ENCODE measurements around the gene GTF3C4.

GTF3C4 gene

DNA sequence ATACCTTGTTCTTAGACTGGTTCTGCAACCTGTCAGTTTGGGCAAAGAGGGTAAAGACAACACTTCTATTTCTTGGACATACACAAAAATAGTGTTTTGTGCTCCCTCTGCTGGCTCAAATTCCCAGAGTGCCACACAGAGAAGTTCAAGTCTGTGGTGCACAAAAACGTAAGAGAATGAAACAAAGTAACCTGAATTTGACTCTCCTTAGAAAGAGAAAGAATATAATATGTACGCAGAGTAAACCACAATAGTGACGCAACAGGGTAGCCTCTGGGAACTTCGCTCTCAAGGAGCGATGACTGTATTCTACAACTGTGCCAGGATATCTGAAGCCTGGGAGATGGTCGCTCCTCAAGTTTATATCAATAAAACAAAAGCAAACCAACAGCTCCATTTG lies 19.0 kb upstream of the GTF3C4 start:
- Histone ChIP-seq H3K9ac (ENCODE audit: insufficient read length) (no peak overlapping the region), H3K36me3 (ENCODE audit: insufficient read depth, low read length) (peaks cover 76% of the 10 kb centered on the region), H3K9me3 (ENCODE audit: low read depth, low read length) (no peaks in the 10 kb centered on the region), H3K27ac (no peak overlapping the region), H3K4me3 (no peak overlapping the region)
- DNase-seq (ENCODE audit: low read depth, low spot score) = no peak
- TF ChIP-seq EZH2 (IDR thresholded peaks at IDR 0.05) = no peak
- no peak for TF ChIP-seq FOXP2 (optimal IDR thresholded peaks at IDR 0.05; ENCODE audit: control extremely low read depth, extremely low read length, insufficient read depth)
- no peak for TF ChIP-seq POLR2AphosphoS5 (IDR thresholded peaks at IDR 0.05; ENCODE audit: borderline replicate concordance, low read depth, low read length)

DNA sequence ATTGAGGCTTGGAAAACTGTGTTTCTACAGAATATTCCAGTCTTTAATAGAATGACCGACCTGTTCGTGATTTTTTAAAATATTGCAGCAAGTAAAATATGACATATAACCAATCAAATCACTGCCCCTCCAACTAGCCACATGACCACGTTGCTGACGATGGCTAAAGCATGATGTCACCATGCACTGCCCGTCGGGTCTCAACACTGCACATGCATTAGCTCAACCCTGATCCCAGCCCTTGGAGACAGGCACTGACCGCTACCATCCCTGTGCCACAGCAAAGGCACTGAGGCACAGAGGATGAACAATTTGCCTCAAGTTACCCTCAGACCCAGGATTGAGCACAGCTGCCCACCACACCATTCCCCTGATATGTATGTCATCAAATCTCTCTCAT lies 14.0 kb upstream of the GTF3C4 start:
- no peak overlapping the region for H3K27ac ChIP-seq
- TF ChIP-seq EZH2 (IDR thresholded peaks at IDR 0.05) (no peak), FOXP2 (optimal IDR thresholded peaks at IDR 0.05; ENCODE audit: control extremely low read depth, extremely low read length, insufficient read depth) (no peak), POLR2AphosphoS5 (IDR thresholded peaks at IDR 0.05; ENCODE audit: borderline replicate concordance, low read depth, low read length) (no peak)
- no peaks in the 10 kb centered on the region for H3K9me3 ChIP-seq (ENCODE audit: low read depth, low read length)
- DNase-seq (ENCODE audit: low read depth, low spot score) = no peak
- H3K9ac ChIP-seq (ENCODE audit: insufficient read length) = no peak overlapping the region
- no peak overlapping the region for H3K4me3 ChIP-seq
- peaks cover 75% of the 10 kb centered on the region for H3K36me3 ChIP-seq (ENCODE audit: insufficient read depth, low read length)

GRCh38 chr9:132662152-132662945 lies 7.9 kb upstream of the GTF3C4 start:
- no peak for DNase-seq (ENCODE audit: low read depth, low spot score)

DNA sequence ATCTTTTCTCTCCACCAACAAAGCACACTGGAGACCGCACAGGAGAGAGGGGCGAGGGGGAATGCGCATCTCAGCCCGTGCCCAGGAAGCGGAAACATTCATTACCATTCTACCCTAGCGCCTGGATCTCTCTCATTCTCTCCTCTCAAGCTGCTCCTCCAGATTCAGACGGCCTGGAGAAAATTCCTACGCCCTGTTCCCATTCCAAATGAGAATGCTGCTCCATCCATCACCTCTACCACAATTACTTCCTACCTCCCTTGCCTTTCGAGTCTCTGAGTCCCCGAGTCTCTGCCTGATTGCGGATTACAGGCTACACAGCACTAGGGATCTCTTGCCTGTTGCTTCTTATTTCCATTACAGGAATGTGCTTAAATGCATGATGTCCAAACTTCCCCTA lies 7.1 kb upstream of the GTF3C4 start:
- no peak for DNase-seq (ENCODE audit: low read depth, low spot score)
- H3K36me3 ChIP-seq (ENCODE audit: insufficient read depth, low read length) = peaks cover 56% of the 10 kb centered on the region
- no peak overlapping the region for H3K4me3 ChIP-seq
- no peak overlapping the region for H3K27ac ChIP-seq
- TF ChIP-seq POLR2AphosphoS5 (IDR thresholded peaks at IDR 0.05; ENCODE audit: borderline replicate concordance, low read depth, low read length) (no peak), EZH2 (IDR thresholded peaks at IDR 0.05) (no peak), FOXP2 (optimal IDR thresholded peaks at IDR 0.05; ENCODE audit: control extremely low read depth, extremely low read length, insufficient read depth) (no peak)
- no peaks in the 10 kb centered on the region for H3K9me3 ChIP-seq (ENCODE audit: low read depth, low read length)
- no peak overlapping the region for H3K9ac ChIP-seq (ENCODE audit: insufficient read length)

More at GRCh38 chr9:132662152-132662945, 7.9 kb upstream of the GTF3C4 start:
- no peaks in the 10 kb centered on the region for H3K9me3 ChIP-seq (ENCODE audit: low read depth, low read length)
- no peak overlapping the region for H3K9ac ChIP-seq (ENCODE audit: insufficient read length)
- no peak overlapping the region for H3K4me3 ChIP-seq
- peaks cover 63% of the 10 kb centered on the region for H3K36me3 ChIP-seq (ENCODE audit: insufficient read depth, low read length)
- no peak for TF ChIP-seq EZH2 (IDR thresholded peaks at IDR 0.05)
- TF ChIP-seq FOXP2 (optimal IDR thresholded peaks at IDR 0.05; ENCODE audit: control extremely low read depth, extremely low read length, insufficient read depth) = no peak
- TF ChIP-seq POLR2AphosphoS5 (IDR thresholded peaks at IDR 0.05; ENCODE audit: borderline replicate concordance, low read depth, low read length) = no peak
- H3K27ac ChIP-seq = no peak overlapping the region

DNA sequence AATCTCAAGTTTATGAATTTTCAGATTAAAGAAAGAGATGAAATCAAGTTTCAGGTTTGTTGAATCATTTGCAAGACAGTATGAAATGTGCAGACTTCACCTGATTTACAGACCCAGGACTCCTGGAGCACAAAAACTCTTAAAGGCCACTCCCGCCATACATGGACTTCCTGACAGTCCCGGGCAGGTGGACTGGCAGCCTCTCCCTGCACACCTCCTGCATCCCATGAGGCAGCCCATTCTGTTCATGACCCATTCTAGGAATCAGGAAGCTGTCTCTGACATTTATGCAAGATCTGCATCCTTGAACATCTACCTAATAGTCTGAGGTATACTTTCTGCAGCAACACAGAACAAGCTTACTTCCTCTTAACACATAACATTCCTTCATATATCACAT lies 6.4 kb upstream of the GTF3C4 start:
- Histone ChIP-seq H3K27ac (no peak overlapping the region), H3K4me3 (no peak overlapping the region), H3K9ac (ENCODE audit: insufficient read length) (no peak overlapping the region), H3K9me3 (ENCODE audit: low read depth, low read length) (no peaks in the 10 kb centered on the region), H3K36me3 (ENCODE audit: insufficient read depth, low read length) (peaks cover 48% of the 10 kb centered on the region)
- DNase-seq (ENCODE audit: low read depth, low spot score) = no peak
- TF ChIP-seq POLR2AphosphoS5 (IDR thresholded peaks at IDR 0.05; ENCODE audit: borderline replicate concordance, low read depth, low read length) = no peak
- TF ChIP-seq FOXP2 (optimal IDR thresholded peaks at IDR 0.05; ENCODE audit: control extremely low read depth, extremely low read length, insufficient read depth) = no peak
- TF ChIP-seq EZH2 (IDR thresholded peaks at IDR 0.05) = no peak

- peaks cover 30% of the 10 kb centered on the region for H3K36me3 ChIP-seq (ENCODE audit: insufficient read depth, low read length)
- peak overlapping the region; percentile 91 for H3K27ac ChIP-seq
- peak overlapping the region; percentile 78 for H3K9ac ChIP-seq (ENCODE audit: insufficient read length)
- no peak for DNase-seq (ENCODE audit: low read depth, low spot score)
- peak overlapping the region; percentile 90 for H3K4me3 ChIP-seq
- peak; percentile 9 for TF ChIP-seq FOXP2 (optimal IDR thresholded peaks at IDR 0.05; ENCODE audit: control extremely low read depth, extremely low read length, insufficient read depth)
- TF ChIP-seq EZH2 (IDR thresholded peaks at IDR 0.05) = no peak
- no peak for TF ChIP-seq POLR2AphosphoS5 (IDR thresholded peaks at IDR 0.05; ENCODE audit: borderline replicate concordance, low read depth, low read length)
- H3K9me3 ChIP-seq (ENCODE audit: low read depth, low read length) = no peaks in the 10 kb centered on the region
Observed at GRCh38 chr9:132669319-132669697, 956 bp upstream of the GTF3C4 start.

DNA sequence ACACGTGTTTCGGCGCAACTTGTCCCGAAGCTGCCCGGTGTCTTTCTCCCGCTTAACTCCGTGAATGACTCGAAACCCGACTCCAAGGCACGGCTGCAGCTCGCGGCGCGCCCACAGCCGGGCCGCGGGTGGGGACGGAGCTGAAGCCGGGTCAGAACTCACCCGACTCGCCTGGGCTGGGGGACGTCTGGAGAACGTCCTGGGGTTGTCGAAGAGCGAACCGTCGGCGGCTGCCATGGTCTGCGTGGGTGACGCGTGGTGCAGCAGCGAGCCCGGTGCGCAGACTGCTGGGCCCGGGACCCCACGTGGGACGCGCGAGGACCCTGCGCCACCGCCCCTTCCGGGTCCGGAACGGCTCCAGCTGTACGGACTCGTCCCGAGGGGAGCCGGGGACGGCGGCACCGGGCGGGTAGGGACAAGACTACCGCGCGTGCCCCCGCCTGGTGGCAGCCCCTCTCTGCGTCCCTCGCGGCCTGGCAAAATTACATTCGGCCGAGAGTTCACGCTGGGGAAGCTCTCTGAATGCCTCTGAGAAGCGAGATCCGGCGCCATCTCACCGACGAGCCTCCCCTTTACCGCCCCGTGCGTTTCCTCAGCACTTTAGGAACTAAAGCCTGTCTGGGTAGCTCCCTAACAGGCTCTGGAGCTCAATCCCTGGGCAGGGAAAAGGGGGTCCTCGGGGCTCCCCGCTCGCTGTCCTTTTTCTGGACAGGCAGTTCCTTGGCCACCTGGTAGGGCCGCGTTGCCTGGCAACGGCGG lies 387 bp upstream of the GTF3C4 start, which contains the start of gene DDX31:
Gene DDX31 (minus strand): TSS at position 286 of the 759 bp plus-strand sequence. CDS start 49 bp downstream, at position 237.
- peaks cover 31% of the 10 kb centered on the region for H3K36me3 ChIP-seq (ENCODE audit: insufficient read depth, low read length)
- no peaks in the 10 kb centered on the region for H3K9me3 ChIP-seq (ENCODE audit: low read depth, low read length)
- H3K9ac ChIP-seq (ENCODE audit: insufficient read length) = peak within 1 kb of the TSS; percentile 78
- peak within 1 kb of the TSS; percentile 91 for H3K27ac ChIP-seq
- peak; percentile 30 for DNase-seq (ENCODE audit: low read depth, low spot score)
- H3K4me3 ChIP-seq = peak within 1 kb of the TSS; percentile 90
- peak; percentile 75; the same call in 1 of the 2 replicates for TF ChIP-seq POLR2AphosphoS5 (IDR thresholded peaks at IDR 0.05; ENCODE audit: borderline replicate concordance, low read depth, low read length)
- no peak for TF ChIP-seq EZH2 (IDR thresholded peaks at IDR 0.05)

GRCh38 chr9:132671620-132672412 lies 1.6 kb downstream of the GTF3C4 start:
- Histone ChIP-seq H3K4me3 (peak overlapping the region; percentile 90), H3K27ac (peak overlapping the region; percentile 91; the same call in 1 of the 2 replicates), H3K36me3 (ENCODE audit: insufficient read depth, low read length) (peaks cover 23% of the 10 kb centered on the region), H3K9ac (ENCODE audit: insufficient read length) (peak overlapping the region; percentile 78), H3K9me3 (ENCODE audit: low read depth, low read length) (no peaks in the 10 kb centered on the region)
- TF ChIP-seq FOXP2 (optimal IDR thresholded peaks at IDR 0.05; ENCODE audit: control extremely low read depth, extremely low read length, insufficient read depth) (no peak), POLR2AphosphoS5 (IDR thresholded peaks at IDR 0.05; ENCODE audit: borderline replicate concordance, low read depth, low read length) (no peak), EZH2 (IDR thresholded peaks at IDR 0.05) (no peak)
- DNase-seq (ENCODE audit: low read depth, low spot score) = no peak

Measured in SK-N-MC (cell line).